ENCODE data around the gene PALM.
"Not testable (repeated sequence)": the region's sequence is repeated elsewhere in the genome, so short reads cannot be mapped to it uniquely, and the experiment has no call there.

DNA sequence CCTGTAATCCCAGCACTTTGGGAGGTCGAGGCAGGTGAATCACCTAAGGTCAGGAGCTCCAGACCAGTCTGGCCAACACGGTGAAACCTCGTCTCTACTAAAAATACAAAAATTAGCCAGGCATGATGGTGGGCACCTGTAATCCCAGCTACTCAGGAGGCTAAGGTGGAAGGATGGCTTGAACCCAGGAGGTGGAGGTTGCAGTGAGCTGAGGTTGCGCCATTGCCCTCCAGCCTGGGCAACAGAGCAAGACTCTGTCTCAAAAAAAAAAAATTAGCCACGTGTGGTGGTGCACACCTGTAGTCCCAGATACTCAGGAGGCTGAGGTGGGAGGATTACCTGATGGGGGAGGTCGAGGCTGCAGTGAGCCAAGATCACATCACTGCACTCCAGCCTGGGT, 5.9 kb upstream of the PALM start:
- TF ChIP-seq, protein P1, sequence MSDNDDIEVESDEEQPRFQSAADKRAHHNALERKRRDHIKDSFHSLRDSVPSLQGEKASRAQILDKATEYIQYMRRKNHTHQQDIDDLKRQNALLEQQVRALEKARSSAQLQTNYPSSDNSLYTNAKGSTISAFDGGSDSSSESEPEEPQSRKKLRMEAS (CRISPR knock-in tag; IDR thresholded peaks at IDR 0.05), result not testable (repeated sequence)
- TF ChIP-seq NR2C2 (CRISPR knock-in tag; IDR thresholded peaks at IDR 0.05); NR2C2 (tag; IDR thresholded peaks at IDR 0.05): not testable (repeated sequence)
- TF ChIP-seq, protein P2, sequence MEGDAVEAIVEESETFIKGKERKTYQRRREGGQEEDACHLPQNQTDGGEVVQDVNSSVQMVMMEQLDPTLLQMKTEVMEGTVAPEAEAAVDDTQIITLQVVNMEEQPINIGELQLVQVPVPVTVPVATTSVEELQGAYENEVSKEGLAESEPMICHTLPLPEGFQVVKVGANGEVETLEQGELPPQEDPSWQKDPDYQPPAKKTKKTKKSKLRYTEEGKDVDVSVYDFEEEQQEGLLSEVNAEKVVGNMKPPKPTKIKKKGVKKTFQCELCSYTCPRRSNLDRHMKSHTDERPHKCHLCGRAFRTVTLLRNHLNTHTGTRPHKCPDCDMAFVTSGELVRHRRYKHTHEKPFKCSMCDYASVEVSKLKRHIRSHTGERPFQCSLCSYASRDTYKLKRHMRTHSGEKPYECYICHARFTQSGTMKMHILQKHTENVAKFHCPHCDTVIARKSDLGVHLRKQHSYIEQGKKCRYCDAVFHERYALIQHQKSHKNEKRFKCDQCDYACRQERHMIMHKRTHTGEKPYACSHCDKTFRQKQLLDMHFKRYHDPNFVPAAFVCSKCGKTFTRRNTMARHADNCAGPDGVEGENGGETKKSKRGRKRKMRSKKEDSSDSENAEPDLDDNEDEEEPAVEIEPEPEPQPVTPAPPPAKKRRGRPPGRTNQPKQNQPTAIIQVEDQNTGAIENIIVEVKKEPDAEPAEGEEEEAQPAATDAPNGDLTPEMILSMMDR (IDR thresholded peaks at IDR 0.05 in 2 of 3, conservative IDR thresholded peaks at IDR 0.05 in 1 of 3; ENCODE audit: insufficient read depth in 2 of 3, low read depth in 1 of 3, low read length in 3 of 3), result not testable (repeated sequence)

Data from K562 (cell line).